ENCODE data around the gene ZNF578. TPM values are rescaled to one million over a fixed set of nuclear protein-coding genes. Genes with fewer than 3 reads are reported as not detected.

ZNF578 gene
- not detected in 5 replicates for total RNA-seq (2022; extraction: Qiagen RNA extraction; ENCODE audit: low read depth)

DNA sequence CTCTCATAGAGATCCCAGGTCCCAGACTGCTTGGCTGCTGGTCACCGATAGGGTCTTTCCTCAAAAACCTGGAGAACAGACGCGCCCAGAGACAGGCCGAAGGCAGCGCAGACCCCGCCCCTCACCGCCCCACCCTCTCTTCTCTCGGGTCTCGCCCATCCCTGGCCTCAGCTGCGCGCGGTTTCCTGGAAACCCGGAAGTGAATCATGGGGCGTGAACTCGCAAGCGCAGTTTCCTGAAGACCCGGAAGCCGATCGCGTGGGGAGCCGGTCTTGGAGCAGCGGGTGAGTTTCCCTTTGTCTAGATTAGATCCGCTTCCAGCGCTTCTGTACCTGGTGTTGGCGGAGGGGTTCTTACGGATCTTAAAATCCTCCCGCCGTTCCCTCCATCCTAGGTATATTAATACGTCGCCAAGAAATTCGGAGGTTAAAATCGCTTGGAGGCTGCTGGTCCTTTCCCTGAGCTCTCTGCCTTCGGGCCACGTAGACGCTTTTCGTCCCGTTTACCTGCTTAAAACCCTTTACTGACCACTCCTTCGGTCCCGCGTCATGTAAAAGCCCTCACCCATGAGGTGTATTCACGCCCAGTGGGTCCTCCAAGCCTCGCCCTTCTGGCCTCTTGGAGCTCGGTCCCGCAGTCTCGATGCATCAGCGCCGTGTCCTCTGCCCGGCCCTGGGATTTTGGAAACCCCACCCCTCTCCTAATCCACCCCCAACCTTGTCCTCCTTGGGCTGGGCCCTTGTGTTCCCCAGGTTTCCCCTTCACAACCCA is at the start of gene ZNF578:
Gene ZNF578 (plus strand): TSS at position 230 of the 771 bp plus-strand sequence. CDS start 48,293 bp downstream, outside the sequence.

DNA sequence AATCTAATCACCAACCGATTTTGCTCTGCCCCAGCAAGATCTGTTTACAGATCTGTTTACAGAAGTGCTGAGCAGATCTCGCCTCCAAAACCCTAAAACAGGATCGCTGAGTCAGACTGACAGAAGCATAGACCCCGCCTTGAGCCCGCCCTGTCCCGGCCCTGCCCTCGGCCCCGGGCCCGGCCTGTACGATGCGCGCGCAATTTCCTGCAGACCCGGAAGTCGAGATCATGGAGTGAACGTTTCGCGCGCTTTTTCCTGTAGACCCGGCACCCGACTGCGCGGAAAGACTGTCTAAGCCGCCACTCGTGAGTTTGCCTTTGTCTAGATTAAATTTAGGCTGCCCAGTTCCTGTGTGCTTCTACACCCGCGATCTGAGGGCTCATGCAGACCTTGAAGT is 24.4 kb upstream of the ZNF578 start, which contains the start of gene ZNF534:
Gene ZNF534 (plus strand): TSS at position 212 of the 400 bp plus-strand sequence. CDS start 2,327 bp downstream, outside the sequence.

DNA sequence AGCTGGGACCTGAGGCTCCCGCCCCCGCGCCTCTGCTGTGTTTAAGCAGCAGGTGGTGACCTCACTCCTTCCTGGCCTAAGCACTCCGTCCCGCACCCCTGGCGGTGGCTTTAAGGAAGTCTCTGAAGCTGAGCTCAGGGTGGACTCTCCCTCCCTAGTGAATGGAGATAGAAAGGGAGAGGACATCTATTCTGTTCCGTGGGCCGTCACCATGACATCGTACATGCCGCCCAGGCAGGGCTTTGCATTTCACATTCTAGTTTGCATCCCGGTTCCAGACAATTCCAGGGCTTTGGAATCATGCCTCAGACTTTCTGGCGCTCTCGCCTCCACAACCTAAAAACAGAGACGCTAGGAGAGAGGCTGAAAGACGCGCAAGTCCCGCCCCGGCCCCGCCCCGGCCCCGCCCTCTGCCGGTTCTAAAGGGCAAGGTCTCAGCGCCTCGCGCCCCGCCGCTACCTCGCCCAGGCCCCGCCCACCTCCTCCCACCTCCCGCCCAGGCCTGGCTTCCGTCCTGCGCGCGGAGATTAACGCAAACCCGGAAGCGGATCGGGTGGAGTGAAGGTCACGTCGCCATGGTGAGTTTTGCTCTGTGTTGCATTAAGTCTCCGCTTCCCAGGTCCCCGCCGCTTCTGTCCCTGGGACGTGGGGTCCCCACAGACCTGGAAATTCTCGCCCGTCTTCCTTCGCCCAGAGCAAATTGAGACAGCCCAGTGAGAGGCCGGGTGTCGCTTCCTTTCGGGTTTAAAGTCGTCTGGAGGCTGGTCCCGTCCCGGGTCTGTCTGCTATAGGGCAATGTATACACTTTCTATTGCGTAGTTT is 74.0 kb downstream of the ZNF578 start, which contains the start of gene ZNF808:
Gene ZNF808 (plus strand): TSS at position 535 of the 822 bp plus-strand sequence. CDS start 15,617 bp downstream, outside the sequence.

Other genes with a start within 250 kb of the ZNF578 start
- gene ZNF766, start 184.0 kb upstream of the ZNF578 start, total RNA-seq (2022; extraction: Qiagen RNA extraction; ENCODE audit: low read depth): 6.5 to 11.9 TPM (median 8.5 TPM) in 5 replicates
- gene ZNF480, start 156.4 kb upstream of the ZNF578 start, total RNA-seq (2022; extraction: Qiagen RNA extraction; ENCODE audit: low read depth): 7.5 to 20.9 TPM (median 18.0 TPM) in 5 replicates
- not detected in 5 replicates for gene ZNF610, start 117.3 kb upstream of the ZNF578 start, total RNA-seq (2022; extraction: Qiagen RNA extraction; ENCODE audit: low read depth)
- 0.89 to 1.4 TPM (median 1.1 TPM) in 5 replicates for gene ZNF880, start 83.6 kb upstream of the ZNF578 start, total RNA-seq (2022; extraction: Qiagen RNA extraction; ENCODE audit: low read depth)
- 0.15 to 0.50 TPM (median 0.31 TPM) in 5 replicates for gene ZNF528, start 55.7 kb upstream of the ZNF578 start, total RNA-seq (2022; extraction: Qiagen RNA extraction; ENCODE audit: low read depth)
- gene ZNF534, start 24.4 kb upstream of the ZNF578 start, total RNA-seq (2022; extraction: Qiagen RNA extraction; ENCODE audit: low read depth): not detected in 5 replicates
- 0.03 to 0.65 TPM (median 0.17 TPM) in 4 of 5 replicates, not detected in the other for gene ZNF808, start 74.1 kb downstream of the ZNF578 start, total RNA-seq (2022; extraction: Qiagen RNA extraction; ENCODE audit: low read depth)
- 0.04 to 0.17 TPM (median 0.14 TPM) in 4 of 5 replicates, not detected in the other for gene ZNF701, start 116.7 kb downstream of the ZNF578 start, total RNA-seq (2022; extraction: Qiagen RNA extraction; ENCODE audit: low read depth)
- 0.07 to 0.28 TPM (median 0.17 TPM) in 4 of 5 replicates, not detected in the other for gene ZNF83, start 184.8 kb downstream of the ZNF578 start, total RNA-seq (2022; extraction: Qiagen RNA extraction; ENCODE audit: low read depth)